ENCODE measurements around the gene POMT2. TPM values are rescaled to one million over a fixed set of nuclear protein-coding genes. Genes with fewer than 3 reads are reported as not detected.
"Not testable (repeated sequence)": the region's sequence is repeated elsewhere in the genome, so short reads cannot be mapped to it uniquely, and the experiment has no call there.

The POMT2 gene
- polyA plus RNA-seq: 10 to 100 TPM in 1 of 3 donors, 1 to 10 TPM in 2; 8.1 to 12.4 (median 9.3) TPM

DNA sequence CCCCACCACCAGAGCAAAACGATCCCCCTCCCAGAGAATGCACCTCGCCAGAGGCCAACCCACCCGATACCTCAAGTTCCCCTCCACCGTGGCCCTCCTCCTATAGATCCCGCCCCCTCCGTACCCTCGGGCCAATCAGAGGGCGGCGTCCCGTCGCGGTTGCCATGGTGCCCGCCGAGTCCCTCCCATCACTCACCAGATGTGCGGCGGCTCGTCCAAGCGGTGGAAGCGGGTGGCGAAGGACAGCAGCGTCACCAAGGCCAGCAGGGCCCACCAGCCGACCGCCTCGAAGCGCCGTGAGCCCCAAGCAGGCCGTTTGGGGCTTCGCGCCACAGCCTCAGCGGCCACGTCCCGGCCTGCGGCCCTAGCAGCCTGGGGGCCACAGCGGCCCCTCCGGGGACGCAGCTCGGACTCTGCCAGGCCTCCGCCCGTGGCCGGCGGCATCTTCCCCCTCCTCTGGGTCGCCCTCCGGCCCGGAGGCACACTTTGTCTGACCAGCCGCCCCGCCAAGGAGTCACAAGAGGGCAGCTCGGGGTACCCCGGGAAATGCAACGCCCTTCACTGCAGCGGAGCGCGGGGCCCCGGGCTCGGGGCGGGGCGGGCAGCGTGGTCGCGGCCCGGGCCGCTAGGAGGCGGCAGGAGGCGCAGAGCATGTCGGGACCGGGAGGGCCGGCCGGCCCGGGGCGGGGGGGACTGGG, at the start of gene POMT2:
TSS of gene POMT2 (minus strand) at position 646 of the 698 bp plus-strand sequence. CDS start at position 444, 202 bp downstream.
- peak within 1 kb of the TSS; percentile 74 for H3K27ac ChIP-seq (ENCODE audit: low read depth, low read length)
- 1% methylated on average over 61 to 69 of the region's 69 CpGs for WGBS, 3 donors

DNA sequence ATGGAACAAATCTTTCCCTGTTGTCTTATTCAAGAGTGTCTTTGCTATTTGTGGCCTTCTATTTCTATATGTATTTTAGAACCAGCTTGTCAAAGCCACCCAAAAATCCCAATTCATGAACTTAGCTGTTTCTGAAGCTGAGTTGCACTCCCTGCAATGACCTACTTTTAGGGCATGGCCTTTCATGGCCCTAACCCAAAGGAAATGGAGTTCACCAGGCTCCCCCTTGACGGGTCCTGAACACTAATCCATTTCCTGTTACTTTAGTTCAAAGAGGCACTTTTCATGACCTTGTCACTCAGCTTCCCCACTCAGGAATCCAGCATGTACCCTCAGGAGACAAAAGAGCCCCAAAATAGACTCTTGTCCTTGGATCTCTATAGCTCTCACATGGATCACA, 48.6 kb upstream of the POMT2 start:
- 22 to 59% (median 40%) methylated on average over 1 of the region's 1 CpG for WGBS, 3 donors
- H3K27ac ChIP-seq (ENCODE audit: low read depth, low read length): no peak overlapping the region

GRCh38 chr14:77364146-77364545, 43.5 kb upstream of the POMT2 start:
- 75 to 81% (median 75%) methylated on average over 3 of the region's 3 CpGs for WGBS, 3 donors
- H3K27ac ChIP-seq (ENCODE audit: low read depth, low read length): no peak overlapping the region

DNA sequence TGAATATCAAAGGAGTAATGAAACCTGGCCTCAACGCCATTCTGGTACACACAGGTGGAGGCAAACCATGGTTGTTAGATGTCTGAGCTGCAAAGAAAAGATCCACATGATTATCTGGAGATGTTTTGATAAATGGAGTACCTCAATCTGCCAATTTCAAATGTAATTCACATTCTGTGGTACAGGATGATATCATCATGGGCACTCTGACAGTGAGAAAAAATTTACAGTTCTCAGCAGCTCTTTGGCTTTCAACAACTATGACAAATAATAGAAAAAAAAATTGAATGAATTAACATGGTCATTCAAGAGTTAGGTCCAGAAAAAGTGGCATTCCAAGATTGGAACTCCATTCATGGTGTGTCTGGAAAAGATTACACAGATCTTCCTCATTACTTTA, 38.9 kb upstream of the POMT2 start:
- 97 to 100% (median 97%) methylated on average over 1 of the region's 1 CpG for WGBS, 3 donors
- H3K27ac ChIP-seq (ENCODE audit: low read depth, low read length): no peak overlapping the region

DNA sequence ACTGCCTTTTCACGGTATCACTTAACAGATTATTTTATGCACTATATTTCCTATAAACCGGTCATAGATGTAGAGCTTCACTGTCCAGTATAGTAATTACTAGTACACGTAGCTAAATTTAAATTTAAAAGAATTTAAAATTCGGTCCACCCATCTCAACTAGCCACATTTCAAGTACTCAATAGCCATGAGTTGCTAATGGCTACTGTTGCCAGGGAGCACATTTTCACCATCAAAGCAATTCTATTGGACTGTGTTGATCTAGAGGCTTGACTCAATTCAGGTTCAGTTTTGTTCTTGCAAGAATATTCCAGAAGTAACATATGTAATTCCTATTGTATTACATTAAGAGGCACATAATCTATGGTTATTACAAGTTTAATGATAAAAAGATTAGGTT, 36.2 kb upstream of the POMT2 start:
- H3K27ac ChIP-seq (ENCODE audit: low read depth, low read length): no peak overlapping the region
- 86 to 98% (median 95%) methylated on average over 4 of the region's 4 CpGs for WGBS, 3 donors

GRCh38 chr14:77355811-77356210, 35.1 kb upstream of the POMT2 start:
- no peak overlapping the region for H3K27ac ChIP-seq (ENCODE audit: low read depth, low read length)
- WGBS, 3 donors: 94 to 98% (median 95%) methylated on average over 4 of the region's 4 CpGs

DNA sequence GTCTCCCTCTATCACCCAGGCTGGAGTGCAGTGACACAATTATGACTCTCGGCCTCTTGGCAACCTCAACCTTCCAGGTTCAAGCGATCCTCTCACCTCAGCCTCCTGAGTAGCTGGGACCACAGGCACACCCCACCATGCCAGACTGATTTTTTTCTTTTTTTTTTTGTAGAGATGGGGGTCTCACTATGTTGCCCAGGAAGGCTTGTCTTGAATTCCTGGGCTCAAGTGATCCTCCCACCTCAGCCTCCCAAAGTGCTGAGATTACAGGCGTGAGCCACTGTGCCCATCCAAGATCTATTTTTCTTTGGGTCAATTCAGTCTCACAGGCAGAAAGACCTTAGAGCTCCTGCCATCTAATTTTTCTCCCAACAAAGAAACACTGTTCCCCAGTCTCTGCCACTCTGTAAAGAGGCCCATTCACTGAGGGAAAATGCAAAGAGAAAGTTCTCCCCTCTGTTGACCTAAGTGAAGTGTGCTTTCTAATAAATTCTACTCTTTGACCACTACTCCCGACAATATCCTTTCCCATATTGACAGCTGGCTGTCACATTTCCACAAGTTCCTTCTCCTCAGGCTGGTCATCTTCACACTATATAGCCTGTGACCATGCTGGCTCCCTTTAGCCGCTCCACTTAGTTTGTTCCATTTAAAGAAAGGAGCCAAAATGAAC, 32.9 kb upstream of the POMT2 start:
- whole genome bisulfite sequencing, 3 donors: 89 to 91% (median 91%) methylated on average over 5 of the region's 5 CpGs
- no peak overlapping the region for H3K27ac ChIP-seq (ENCODE audit: low read depth, low read length)

DNA sequence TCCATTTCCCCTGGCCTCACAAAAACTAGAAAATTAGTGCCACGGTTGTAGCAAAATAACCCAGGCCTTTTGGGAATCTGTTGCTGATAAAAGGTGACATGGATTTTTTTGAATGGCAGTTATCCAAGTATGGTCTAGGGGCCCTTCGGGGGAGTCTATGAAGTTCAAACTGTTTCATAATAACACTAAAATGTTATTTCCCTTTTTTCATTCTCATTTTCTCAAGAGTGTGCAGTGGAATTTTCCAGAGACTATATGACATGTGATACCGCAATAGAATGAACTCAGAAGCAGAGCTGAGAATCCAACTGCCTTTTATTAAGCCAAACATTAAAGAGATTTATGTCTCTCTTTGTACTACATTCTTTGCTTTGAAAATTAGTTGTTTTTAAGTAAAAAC, 27.1 kb upstream of the POMT2 start:
- WGBS, 3 donors: 29 to 72% (median 30%) methylated on average over 3 of the region's 3 CpGs
- H3K27ac ChIP-seq (ENCODE audit: low read depth, low read length): no peak overlapping the region

DNA sequence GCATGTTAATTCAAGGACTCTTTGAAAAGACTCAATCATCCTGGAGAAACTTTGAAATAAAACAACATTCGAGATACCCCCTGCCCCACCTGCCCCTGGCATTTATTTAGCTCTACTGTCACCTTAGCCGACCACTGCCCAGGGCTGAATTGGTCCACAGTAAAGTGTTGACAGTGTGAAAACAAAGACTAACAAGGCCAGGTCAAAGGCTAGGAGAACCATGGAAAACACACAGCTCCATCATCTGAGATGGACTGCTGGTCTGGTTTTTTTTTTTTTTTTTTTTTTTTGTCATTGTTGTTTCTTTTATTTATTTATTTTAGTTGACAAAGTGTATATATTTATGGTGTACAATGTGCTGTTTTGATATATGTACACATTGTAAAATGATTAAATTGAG, 25.8 kb upstream of the POMT2 start:
- H3K27ac ChIP-seq (ENCODE audit: low read depth, low read length): no peak overlapping the region
- WGBS, 3 donors: 80 to 95% (median 93%) methylated on average over 2 of the region's 2 CpGs

- no peak overlapping the region for H3K27ac ChIP-seq (ENCODE audit: low read depth, low read length)
- WGBS, 3 donors: 72 to 86% (median 80%) methylated on average over 3 of the region's 3 CpGs
Measured at GRCh38 chr14:77344377-77344996, 23.8 kb upstream of the POMT2 start.

GRCh38 chr14:77343662-77344061, 23.0 kb upstream of the POMT2 start:
- WGBS, 3 donors: 86 to 95% (median 91%) methylated on average over 2 of the region's 2 CpGs
- no peak overlapping the region for H3K27ac ChIP-seq (ENCODE audit: low read depth, low read length)

DNA sequence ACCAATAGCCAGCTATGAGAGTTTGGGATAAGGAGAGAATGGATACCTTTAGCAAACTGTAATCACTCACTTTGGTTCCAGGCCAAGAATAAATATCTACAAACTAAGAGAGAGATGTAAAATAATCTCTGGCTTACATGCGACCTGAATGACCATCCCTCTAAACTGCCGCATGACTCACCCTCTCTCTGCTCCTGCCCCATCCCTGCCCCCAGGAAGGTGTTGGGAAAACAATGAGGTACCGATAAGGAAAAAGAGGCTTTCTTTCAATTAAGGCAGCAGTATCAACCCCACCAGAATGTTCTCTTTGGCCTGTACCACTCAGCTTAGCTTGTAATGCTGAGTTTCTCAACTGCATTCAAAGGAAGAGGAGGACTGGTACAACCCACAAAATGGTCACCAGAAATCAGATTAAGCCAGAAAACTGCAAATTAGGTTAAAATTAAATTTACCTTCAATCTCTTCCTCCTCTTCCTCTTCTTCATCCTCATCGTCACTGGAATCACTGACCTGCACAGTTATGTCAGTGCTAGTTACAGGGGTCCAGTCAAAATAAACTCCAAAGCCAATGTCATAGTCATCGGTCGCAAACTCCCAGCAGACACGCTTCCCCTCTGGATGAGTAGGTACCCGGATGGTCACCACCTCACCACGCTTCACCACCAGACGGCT, 22.2 kb upstream of the POMT2 start:
- WGBS, 3 donors: 88 to 94% (median 93%) methylated on average over 10 of the region's 10 CpGs
- H3K27ac ChIP-seq (ENCODE audit: low read depth, low read length): no peak overlapping the region

DNA sequence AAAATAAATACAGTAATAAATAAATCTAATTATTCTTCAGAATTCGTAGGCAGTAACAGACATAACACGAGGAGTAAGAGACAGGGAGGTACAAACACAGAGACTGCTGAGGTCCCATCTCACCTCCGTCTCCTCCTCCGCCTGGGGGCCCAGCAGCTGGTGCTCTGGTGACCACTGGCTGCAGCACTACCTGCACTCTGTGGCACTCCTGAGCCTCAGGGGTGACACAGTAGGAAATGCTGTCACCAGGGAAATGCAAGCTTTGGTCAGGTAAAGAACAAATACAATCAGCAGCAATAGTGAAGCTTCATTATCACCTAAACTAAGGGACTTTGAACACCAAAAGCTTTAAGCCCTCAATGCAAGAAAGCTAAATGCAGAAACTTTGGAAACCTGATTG, 19.7 kb upstream of the POMT2 start:
- 75 to 95% (median 93%) methylated on average over 4 of the region's 4 CpGs for WGBS, 3 donors

GRCh38 chr14:77339407-77339806, 18.7 kb upstream of the POMT2 start:
- WGBS, 3 donors: 96 to 100% (median 97%) methylated on average over 1 of the region's 1 CpG

More for the DNA sequence above, 19.7 kb upstream of the POMT2 start:
- H3K27ac ChIP-seq (ENCODE audit: low read depth, low read length): no peak overlapping the region

DNA sequence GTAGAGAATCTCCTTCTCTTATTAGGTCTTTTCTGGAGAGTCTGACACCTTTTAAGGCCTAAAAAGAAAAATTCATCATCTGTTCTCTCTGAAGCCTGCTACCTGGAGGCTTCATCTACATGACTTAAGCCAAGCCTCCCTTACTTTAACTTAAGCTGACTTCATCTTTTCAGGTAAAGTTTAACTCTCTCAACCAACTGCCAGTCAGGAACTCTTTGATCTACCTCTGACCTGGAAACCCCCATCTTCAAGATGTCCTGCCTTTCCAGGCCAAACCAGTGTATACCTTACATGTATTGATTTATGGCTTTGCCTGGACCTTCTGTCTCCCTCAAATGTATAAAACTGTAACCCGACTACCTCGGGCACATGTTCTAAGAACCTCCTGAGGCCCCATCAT, 17.6 kb upstream of the POMT2 start:
- WGBS, 3 donors: 78 to 87% (median 78%) methylated on average over 2 of the region's 2 CpGs
- H3K27ac ChIP-seq (ENCODE audit: low read depth, low read length): no peak overlapping the region

More at GRCh38 chr14:77339407-77339806, 18.7 kb upstream of the POMT2 start:
- H3K27ac ChIP-seq (ENCODE audit: low read depth, low read length): no peak overlapping the region

- 91 to 95% (median 93%) methylated on average over 3 of the region's 3 CpGs for WGBS, 3 donors
- H3K27ac ChIP-seq (ENCODE audit: low read depth, low read length): no peak overlapping the region
Measured at GRCh38 chr14:77337880-77338279, 17.2 kb upstream of the POMT2 start.

GRCh38 chr14:77337255-77337654, 16.6 kb upstream of the POMT2 start:
- WGBS, 3 donors: 96 to 97% (median 97%) methylated on average over 9 of the region's 9 CpGs
- H3K27ac ChIP-seq (ENCODE audit: low read depth, low read length): not testable (repeated sequence)

GRCh38 chr14:77335576-77335975, 14.9 kb upstream of the POMT2 start:
- no peak overlapping the region for H3K27ac ChIP-seq (ENCODE audit: low read depth, low read length)
- WGBS, 3 donors: 68 to 89% (median 71%) methylated on average over 3 of the region's 3 CpGs

DNA sequence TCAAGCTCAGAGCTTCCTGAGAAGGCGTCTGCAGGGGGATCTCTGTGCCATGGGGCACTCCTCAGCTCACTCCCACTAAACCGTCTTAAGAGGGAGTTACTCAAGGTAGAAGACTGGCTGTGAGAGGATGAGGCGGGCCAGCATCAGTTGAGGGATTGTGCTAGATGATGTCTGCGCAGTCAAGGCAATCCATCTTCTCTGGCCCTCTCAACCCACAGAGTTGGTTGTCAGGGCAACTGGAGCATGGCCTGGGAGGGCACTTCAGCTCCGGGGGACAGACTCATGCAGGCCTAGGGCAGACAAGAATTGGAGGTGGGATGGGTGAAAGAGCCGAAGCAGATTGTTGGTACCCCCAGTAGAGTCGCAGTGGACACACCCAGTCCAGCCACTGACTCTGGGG, 9.2 kb upstream of the POMT2 start:
- H3K27ac ChIP-seq (ENCODE audit: low read depth, low read length): no peak overlapping the region
- WGBS, 3 donors: 85 to 89% (median 86%) methylated on average over 7 of the region's 7 CpGs
